Caco-2 (cell line): Measurements from ENCODE around the gene ABCA4. TPM values are rescaled to one million over a fixed set of nuclear protein-coding genes. Genes with fewer than 3 reads are reported as not detected.

Source experiments
- BruUV-seq: library from RNA; stranded (reverse); fragments of 400-500 nt; replicated peaks from 2 replicates; lab custom pipeline; 2021; lab: Mats Ljungman, UMichigan
- CTCF ChIA-PET: fragments of 300-600 bp; sonication (Branson Sonifier 250); formaldehyde crosslinking; loops from one replicate; lab custom pipeline; 2022; ENCODE audit warnings: antibody characterized with exemption; lab: Charles Lee
- POLR2A ChIA-PET: fragments of 300-600 bp; sonication (Branson Sonifier 250); formaldehyde crosslinking; loops from one replicate; lab custom pipeline; 2022; ENCODE audit warnings: antibody characterized with exemption; lab: Charles Lee
- DNase-seq, 2 experiments: peaks; one replicate each; pipeline versions ENCODE4 v3.0.0 to v3.0.0-alpha.2; 2020 to 2022
- H3K27me3 ChIP-seq: replicated peaks from 2 replicates; pipeline ENCODE4 v1.6.0; 2011; ENCODE audit warnings: low read length; ENCODE audit not compliant: control insufficient read depth, insufficient read depth
- H3K36me3 ChIP-seq: 2 replicates; pipeline ENCODE4 v1.5.1; 2011; ENCODE audit warnings: low read length; ENCODE audit not compliant: control insufficient read depth, insufficient read depth
- H3K4me1 ChIP-seq: fragments of 250-450 bp; sonication (Bioruptor Pico); 2 replicates; pipeline ENCODE4 v1.5.1; 2020; ENCODE audit warnings: mild to moderate bottlenecking
- H3K4me3 ChIP-seq: 2 replicates; pipeline ENCODE4 v1.5.1; 2011; ENCODE audit warnings: low read depth, mild to moderate bottlenecking, control low read depth, low read length
- H3K9me3 ChIP-seq: fragments of 250-450 bp; sonication (Bioruptor Pico); 2 replicates; pipeline ENCODE4 v1.5.1; 2020; ENCODE audit warnings: mild to moderate bottlenecking, moderate library complexity
- H3K27ac Mint-ChIP-seq: one replicate; pipeline ENCODE4 v1.8.0; 2022; ENCODE audit warnings: mixed read lengths; ENCODE audit not compliant: unreplicated experiment
- H3K27me3 Mint-ChIP-seq: one replicate; pipeline ENCODE4 v1.8.0; 2022; ENCODE audit warnings: mixed read lengths; ENCODE audit not compliant: insufficient read depth, unreplicated experiment
- H3K36me3 Mint-ChIP-seq: one replicate; pipeline ENCODE4 v1.8.0; 2022; ENCODE audit warnings: mild to moderate bottlenecking, mixed read lengths; ENCODE audit not compliant: insufficient read depth, unreplicated experiment
- H3K4me1 Mint-ChIP-seq: one replicate; pipeline ENCODE4 v1.8.0; 2022; ENCODE audit warnings: low read depth, mixed read lengths; ENCODE audit not compliant: unreplicated experiment
- H3K4me3 Mint-ChIP-seq: one replicate; pipeline ENCODE4 v1.8.0; 2022; ENCODE audit warnings: mild to moderate bottlenecking, moderate library complexity, mixed read lengths; ENCODE audit not compliant: unreplicated experiment
- H3K9me3 Mint-ChIP-seq: one replicate; pipeline ENCODE4 v1.8.0; 2022; ENCODE audit warnings: mixed read lengths; ENCODE audit not compliant: unreplicated experiment
- CTCF ChIP-seq, 2 experiments: fragments of 200-600 bp in 1 of 2; IDR thresholded peaks; 1 replicate in 1 of 2; 2 replicates in 1 of 2; pipeline versions ENCODE4 v1.5.1 to v1.8.0; 2011 to 2022; ENCODE audit warnings: antibody characterized with exemption in 1 of 2, control low read depth in 1 of 2, inconsistent platforms in 1 of 2, low read depth in 1 of 2, low read length in 1 of 2, mild to moderate bottlenecking in 1 of 2, moderate library complexity in 1 of 2; ENCODE audit not compliant: insufficient read depth in 1 of 2, severe bottlenecking in 1 of 2, unreplicated experiment in 1 of 2
- intact Hi-C: fragments of 100-400 bp; cut with micrococcal nuclease; formaldehyde crosslinking; loops from one replicate; pipeline ENCODE4 v1.10.0; 2022; ENCODE audit not compliant: unreplicated experiment
- total RNA-seq: library from RNA; stranded (reverse); gene quantifications from 2 replicates; pipeline ENCODE4 v1.2.3, GENCODE V29; 2022

The ABCA4 gene
- total RNA-seq, 1 experiment from 2014 or later, result 1.8 TPM

GRCh38 chr1:94037392-94038229 lies 83.3 kb downstream of the ABCA4 start:
- H3K27me3 Mint-ChIP-seq, result no peaks in the 10 kb centered on the region
- no peaks in the 10 kb centered on the region for H3K36me3 ChIP-seq
- no peak for TF ChIP-seq CTCF (IDR thresholded peaks at IDR 0.05; ENCODE audit: insufficient read depth in 1 of 2, low read depth in 1 of 2, low read length in 1 of 2, severe bottlenecking in 1 of 2, unreplicated experiment in 1 of 2)
- BruUV-seq, result no TSS peak
- CTCF ChIA-PET, result interaction anchor here (0.8 to 2.2 kb wide), 2 partner anchors 12 to 299 kb away, joined by 3 to 17 read pairs; no protein-coding TSS in a partner anchor
- no peaks in the 10 kb centered on the region for H3K9me3 Mint-ChIP-seq
- no peak for DNase-seq
- no peaks in the 10 kb centered on the region for H3K9me3 ChIP-seq
- H3K4me1 Mint-ChIP-seq, result peaks cover 17% of the 10 kb centered on the region
- intact Hi-C loops, result no loop called here
- POLR2A ChIA-PET, result no interaction called here
- no peak overlapping the region for H3K4me3 ChIP-seq
- H3K27me3 ChIP-seq, result no peaks in the 10 kb centered on the region
- no peaks in the 10 kb centered on the region for H3K36me3 Mint-ChIP-seq
- no peak overlapping the region for H3K27ac Mint-ChIP-seq
- H3K4me3 Mint-ChIP-seq, result no peak overlapping the region
- peaks cover 10% of the 10 kb centered on the region; the same call in 1 of the 2 replicates for H3K4me1 ChIP-seq

- DNase-seq, result no peak
- no peaks in the 10 kb centered on the region for H3K36me3 ChIP-seq
- Mint-ChIP-seq H3K27me3 (no peaks in the 10 kb centered on the region), H3K36me3 (no peaks in the 10 kb centered on the region), H3K4me1 (peaks cover 17% of the 10 kb centered on the region), H3K9me3 (no peaks in the 10 kb centered on the region), H3K4me3 (no peak overlapping the region), H3K27ac (no peak overlapping the region)
- H3K9me3 ChIP-seq, result no peaks in the 10 kb centered on the region
- no peak for TF ChIP-seq CTCF (IDR thresholded peaks at IDR 0.05; ENCODE audit: insufficient read depth in 1 of 2, low read depth in 1 of 2, low read length in 1 of 2, severe bottlenecking in 1 of 2, unreplicated experiment in 1 of 2)
- intact Hi-C loops, result no loop called here
- POLR2A ChIA-PET, result no interaction called here
- no peak overlapping the region for H3K4me3 ChIP-seq
- H3K27me3 ChIP-seq, result no peaks in the 10 kb centered on the region
- no TSS peak for BruUV-seq
- H3K4me1 ChIP-seq, result peaks cover 10% of the 10 kb centered on the region; the same call in 1 of the 2 replicates
- CTCF ChIA-PET, result interaction anchor here (0.8 kb wide), 1 partner anchor 299 kb away, joined by 3 read pairs; no protein-coding TSS in a partner anchor
Observed at GRCh38 chr1:94036730-94037129, 84.2 kb downstream of the ABCA4 start.

- intact Hi-C loops, result no loop called here
- H3K9me3 Mint-ChIP-seq, result no peaks in the 10 kb centered on the region
- CTCF ChIA-PET, result interaction anchor here (0.9 to 1.8 kb wide), 2 partner anchors 12 to 302 kb away, joined by 4 to 7 read pairs; no protein-coding TSS in a partner anchor
- no peaks in the 10 kb centered on the region for H3K27me3 ChIP-seq
- H3K36me3 Mint-ChIP-seq, result no peaks in the 10 kb centered on the region
- DNase-seq, result no peak
- H3K4me1 Mint-ChIP-seq, result peaks cover 11% of the 10 kb centered on the region
- no peaks in the 10 kb centered on the region for H3K27me3 Mint-ChIP-seq
- POLR2A ChIA-PET, result no interaction called here
- no peak overlapping the region for H3K27ac Mint-ChIP-seq
- no peak for TF ChIP-seq CTCF (IDR thresholded peaks at IDR 0.05; ENCODE audit: insufficient read depth in 1 of 2, low read depth in 1 of 2, low read length in 1 of 2, severe bottlenecking in 1 of 2, unreplicated experiment in 1 of 2)
- no peaks in the 10 kb centered on the region for H3K9me3 ChIP-seq
- peaks cover 5% of the 10 kb centered on the region; the same call in 1 of the 2 replicates for H3K4me1 ChIP-seq
- BruUV-seq, result no TSS peak
- H3K36me3 ChIP-seq, result no peaks in the 10 kb centered on the region
- H3K4me3 Mint-ChIP-seq, result no peak overlapping the region
- no peak overlapping the region for H3K4me3 ChIP-seq
Observed at GRCh38 chr1:94033849-94034248, 87.1 kb downstream of the ABCA4 start.
